DMS114 treated with DMSO at 0.1 percent for 48 hours (cell line): ENCODE data around the gene FBXO11.

Experiments used
- DNase-seq: peaks from one replicate; lab custom pipeline; 2025; ENCODE audit not compliant: unreplicated experiment; lab: John Stamatoyannopoulos, UW

Gene FBXO11

DNA sequence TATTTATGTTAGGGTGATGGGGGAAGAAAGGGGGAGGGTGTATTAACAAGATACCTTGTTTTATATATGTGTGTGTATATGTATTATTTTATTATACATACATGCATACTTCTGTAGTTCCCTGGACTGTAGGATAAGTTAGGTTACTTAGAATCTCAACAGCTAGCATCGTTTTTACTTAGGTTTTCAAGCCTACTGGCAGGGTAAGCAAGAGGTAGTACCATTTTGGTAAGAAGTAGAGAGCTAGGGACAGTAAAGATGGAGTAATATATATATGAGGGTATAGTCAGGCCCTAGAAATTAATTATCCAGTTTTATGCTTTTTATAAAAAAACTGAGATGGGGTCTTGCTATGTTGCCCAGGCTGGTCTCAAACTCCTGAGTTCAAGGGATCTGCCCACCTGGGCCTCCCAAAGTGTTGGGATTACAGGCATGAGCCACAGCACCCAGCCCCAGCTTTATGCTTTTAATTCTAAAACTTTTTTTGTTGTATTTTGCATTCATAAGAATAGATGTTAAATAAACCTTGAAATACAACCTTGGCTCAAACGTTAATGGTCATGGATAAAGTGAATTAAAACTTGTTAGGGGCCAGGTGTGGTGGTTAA lies 110.1 kb downstream of the FBXO11 start:
- no peak for DNase-seq

DNA sequence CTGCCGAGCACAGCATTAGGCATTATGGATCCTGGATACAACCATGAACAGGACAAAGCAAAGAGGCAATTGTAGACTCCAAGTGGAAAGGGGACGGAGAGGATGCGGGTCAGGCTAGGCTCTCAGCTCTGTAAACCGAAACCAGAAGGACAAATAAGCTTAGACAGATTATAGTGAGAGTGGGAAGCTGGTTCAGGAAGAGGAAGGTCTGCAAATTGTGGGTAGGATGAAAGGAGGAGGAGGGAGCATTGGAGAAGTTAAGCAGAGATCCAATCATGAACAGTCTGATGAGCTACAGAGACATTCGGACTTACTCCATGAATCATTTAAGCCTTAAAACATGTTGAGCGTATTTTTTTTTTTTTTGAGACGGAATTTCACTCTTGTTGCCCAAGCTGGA lies 120.3 kb downstream of the FBXO11 start:
- peak; percentile 29 for DNase-seq

DNA sequence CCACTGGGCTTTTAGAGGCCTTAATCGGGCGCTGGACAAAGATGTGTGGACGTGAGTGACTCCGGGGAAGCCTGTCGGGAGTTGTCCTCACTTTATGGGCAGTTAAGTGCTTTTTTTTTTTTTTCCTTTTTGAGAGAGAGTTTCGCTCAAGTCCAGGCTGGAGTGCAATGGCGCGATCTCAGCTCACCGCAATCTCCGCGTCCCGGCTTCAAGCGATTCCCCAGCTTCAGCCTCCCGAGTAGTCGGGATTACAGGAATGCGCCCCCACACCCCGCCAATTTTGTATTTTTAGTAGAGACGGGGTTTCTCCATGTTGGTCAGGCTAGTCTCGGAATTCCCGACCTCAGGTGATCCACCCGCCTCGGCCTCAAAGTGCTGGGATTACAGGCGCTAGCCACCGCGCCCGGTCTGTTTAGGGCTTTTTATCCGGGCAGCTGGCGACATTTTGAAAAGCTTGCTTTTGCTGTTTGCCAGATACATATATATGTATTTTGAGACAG lies 121.9 kb downstream of the FBXO11 start:
- peak; percentile 56 for DNase-seq

DNA sequence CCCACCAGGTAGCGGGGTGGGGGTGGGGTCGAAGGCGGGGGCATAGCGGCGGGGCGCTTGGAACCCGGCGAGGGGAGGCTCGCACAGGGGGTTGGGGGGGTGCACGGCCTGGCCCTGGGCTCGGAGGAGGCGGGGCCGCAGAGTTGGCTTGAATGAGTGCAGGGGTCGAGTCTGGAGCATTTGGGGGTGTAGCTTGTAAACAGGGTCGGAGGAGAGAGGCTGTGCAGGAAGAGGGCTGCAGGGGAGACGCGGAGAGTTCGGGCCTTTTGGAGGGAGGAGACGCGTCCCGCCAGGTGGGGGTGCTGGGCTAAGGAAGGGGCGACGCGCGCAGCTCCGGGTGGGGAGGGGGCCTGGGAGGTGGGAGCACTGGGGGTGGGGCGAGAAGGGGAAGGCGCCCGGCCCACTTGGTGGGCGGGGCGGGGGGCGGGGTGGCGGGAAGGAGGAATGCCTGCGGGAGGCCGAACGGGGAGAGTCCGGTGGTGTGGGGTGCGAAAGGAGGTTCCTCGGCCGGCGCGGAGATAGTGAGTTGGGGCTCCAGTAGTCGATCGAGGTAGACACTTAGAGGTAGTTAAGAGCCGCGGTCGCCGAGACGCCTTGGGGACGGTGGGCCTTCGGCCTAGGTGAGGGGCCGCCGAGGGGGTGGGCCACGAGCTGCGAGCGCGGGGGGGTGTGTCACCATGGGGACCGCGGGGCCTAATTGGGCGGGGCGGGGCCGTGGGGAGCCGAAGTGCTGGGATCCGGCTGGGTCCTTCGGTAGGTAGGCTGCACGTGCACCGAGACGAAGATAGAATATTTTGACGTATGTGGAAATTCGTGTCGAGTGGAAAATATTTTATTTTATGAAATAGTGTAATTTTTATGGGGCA lies 122.6 kb downstream of the FBXO11 start:
- peak; percentile 78 for DNase-seq

DNA sequence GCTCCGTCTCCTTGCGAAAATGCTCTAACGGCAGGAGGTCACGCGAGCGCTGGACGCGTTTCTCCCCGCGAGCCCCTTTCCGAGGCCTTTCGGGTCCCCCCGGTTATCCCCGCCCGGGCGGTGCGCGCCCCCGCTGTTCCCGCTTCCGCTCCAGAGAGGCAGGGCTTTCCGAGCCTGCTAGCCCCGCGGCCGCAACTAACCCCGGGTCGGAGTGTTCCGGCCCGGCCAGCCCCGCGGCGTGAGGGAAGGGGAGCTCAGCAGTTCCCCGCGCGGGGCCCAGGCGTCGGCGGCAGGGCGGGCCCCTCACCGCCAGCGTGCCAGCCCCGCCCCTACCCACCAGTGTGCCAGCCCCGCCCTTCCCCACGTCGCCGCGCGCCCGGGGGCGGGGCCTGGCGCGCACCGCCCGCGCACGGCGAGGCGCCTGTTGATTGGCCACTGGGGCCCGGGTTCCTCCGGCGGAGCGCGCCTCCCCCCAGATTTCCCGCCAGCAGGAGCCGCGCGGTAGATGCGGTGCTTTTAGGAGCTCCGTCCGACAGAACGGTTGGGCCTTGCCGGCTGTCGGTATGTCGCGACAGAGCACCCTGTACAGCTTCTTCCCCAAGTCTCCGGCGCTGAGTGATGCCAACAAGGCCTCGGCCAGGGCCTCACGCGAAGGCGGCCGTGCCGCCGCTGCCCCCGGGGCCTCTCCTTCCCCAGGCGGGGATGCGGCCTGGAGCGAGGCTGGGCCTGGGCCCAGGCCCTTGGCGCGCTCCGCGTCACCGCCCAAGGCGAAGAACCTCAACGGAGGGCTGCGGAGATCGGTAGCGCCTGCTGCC lies 123.4 kb downstream of the FBXO11 start, which contains the start of gene MSH6:
Gene MSH6, plus strand, starts transcription at position 475 of the 815 bp plus-strand sequence. Its CDS starts 89 bp downstream, at position 564.
- DNase-seq, result peak; percentile 62

DNA sequence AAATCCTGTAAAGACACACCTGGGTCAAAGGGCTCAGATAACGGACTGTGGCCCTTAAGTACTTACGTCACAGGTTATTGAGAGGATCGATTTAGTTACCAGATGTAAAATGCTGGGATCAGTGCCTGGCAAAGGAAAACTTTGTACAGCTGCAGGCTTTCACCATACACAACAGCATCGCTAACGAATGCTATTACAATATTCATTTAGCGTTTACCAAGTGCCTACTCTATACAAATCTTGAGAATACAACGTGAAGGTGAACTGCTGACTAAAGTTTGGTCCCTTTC lies 124.0 kb downstream of the FBXO11 start:
- DNase-seq, result no peak

DNA sequence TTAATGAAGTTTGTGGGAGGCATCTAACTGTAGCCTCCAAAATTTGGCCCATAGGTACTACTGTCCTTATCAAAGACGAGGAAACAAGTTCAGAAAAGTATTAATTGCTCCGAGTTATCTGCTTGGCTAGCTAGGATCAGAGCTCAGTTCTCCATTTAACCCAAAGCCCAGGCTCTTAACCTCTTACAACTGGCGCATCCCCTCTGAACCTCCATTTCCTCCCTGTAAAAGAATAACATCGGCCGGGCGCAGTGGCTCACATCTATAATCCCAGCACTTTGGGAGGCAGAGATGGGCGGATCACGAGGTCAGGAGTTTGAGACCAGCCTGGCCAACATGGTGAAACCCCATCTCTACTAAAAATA lies 126.9 kb downstream of the FBXO11 start:
- DNase-seq, result no peak

DNA sequence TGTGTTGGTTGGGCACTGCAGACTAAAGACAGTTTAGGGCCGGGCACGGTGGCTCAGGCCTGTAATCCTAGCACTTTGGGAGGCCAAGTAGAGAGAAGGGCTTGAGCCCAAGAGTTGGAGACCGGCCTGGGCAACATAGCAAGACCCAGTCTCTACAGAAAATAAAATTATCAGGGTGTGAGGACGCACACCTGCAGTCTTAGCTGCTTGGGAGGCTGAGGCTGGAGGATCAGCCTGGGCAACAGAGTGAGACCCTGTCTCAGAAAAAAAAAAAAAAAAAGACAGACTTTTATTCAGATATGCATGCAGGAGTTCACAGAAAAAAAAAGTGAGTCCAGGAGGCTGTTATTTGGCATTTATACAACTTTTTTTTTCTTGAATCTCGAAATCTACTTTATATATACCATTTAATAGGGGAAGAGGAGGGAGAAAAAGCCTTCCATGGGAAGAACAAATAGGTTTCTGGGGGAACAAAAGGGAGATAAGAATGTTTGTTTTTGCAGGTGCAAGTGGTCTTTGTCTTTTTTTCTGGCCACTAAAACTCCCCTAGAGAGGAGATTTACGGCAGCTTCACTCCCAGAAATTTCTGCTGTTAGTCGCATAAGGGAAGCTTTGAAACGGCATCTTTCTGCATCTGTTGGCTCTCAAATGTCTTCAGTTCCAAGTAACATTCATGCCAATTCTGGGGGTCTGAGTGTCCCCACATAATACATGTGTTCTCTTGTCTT lies 127.4 kb downstream of the FBXO11 start:
- no peak for DNase-seq

DNA sequence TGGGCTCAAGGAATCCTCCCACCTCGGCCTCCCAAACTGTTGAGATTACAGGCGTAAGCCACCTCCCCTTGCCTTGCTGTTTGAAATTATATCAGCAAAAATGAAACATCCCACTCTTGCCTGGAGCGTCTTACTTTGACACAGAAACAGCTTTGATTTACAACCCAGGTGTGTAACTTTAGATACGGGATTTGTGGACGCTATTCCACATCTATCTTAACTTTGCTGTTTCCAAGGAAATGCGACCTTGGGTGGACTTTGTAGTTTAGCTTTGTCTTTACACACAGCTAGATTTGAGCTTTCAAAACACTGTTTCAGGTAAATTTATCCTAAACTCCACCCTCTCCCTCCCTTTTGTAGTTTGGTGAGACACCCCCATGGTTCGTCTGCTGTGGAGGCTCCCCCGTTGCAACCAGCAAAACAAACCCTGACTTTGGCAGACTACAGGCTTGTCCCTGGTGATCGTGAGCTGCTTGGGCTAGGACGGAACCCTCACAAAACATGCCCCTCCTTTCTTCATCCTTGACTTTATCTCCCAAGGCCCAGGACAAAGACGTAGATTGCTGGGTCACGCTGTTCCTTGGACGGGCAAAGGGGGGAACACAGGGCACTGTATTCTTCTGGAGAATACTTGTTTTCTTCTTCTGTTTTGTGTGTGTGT lies 128.9 kb downstream of the FBXO11 start:
- DNase-seq, result no peak

DNA sequence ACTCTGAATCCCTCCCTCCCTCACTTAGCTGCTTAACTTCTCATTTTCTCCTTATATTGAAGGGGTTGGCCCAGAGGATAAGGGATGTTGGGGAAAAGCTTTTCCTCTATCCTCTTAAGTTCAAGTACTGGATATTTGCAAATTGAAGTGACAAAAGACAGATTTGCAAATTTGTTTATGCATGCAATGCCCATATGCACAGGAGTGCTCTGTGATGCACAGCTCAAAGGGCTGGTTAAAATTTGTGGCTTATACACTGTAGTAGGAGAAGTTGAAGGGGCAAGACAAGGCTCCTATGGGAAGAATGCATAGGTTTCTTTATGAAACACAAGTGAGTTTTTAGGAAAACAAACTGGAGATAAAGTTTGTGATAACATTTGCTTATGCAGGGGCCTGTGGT lies 131.7 kb downstream of the FBXO11 start:
- DNase-seq, result no peak

DNA sequence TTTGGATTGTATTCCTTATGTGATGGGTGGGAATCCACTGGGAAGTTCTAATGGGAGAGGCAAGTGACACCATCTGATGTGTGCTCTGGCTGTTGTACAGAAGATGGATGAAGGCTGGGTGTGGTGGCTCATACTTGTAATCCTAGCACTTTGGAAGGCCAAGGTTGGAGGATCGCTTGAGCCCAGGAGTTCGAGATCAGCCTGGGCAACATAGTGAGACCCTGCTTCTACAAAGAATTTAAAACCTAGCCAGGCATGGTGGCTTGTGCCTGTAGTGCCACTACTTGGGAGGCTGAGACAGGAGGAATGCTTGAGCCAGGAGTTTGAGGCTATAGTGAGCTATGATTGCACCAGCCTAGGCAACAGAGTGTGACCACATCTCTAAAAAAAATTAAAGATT lies 134.0 kb downstream of the FBXO11 start:
- DNase-seq, result no peak

DNA sequence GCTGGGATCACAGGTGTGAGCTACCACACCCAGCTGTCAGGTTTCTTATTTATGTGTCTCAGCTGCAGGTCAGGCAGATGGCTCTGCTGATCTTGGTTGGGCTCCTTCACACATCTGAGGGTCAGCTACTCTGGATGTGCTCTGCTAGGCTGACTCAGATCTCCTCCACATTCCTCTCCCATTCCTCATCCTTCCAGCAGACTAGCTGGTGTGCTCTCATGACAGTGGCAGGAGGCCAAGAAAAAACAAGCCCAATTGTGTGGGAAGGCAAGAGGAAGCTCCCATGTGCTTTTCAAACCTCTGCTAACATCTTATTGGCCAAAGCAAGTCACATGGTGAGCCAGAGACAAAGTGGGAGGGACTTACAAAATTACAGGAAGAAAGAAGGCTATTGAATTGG lies 135.1 kb downstream of the FBXO11 start:
- no peak for DNase-seq

DNA sequence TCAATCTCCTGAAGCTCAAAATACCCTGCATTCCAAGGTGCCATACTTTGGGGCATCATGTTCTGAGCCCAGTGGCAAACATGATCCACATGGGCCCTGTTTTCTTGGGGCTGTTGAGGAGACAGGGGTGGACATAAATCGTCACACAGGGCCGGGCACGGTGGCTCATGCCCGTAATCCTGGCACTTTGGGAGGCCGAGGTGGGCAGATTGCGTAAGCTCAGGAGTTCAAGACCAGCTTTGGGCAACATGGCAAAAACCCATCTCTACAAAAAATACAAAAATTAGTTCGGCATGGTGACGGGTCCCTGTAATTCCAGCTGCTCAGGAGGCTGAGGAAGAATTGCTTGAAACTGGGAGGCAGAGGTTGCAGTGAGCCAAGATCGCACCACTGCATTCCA lies 137.0 kb downstream of the FBXO11 start:
- DNase-seq, result no peak

DNA sequence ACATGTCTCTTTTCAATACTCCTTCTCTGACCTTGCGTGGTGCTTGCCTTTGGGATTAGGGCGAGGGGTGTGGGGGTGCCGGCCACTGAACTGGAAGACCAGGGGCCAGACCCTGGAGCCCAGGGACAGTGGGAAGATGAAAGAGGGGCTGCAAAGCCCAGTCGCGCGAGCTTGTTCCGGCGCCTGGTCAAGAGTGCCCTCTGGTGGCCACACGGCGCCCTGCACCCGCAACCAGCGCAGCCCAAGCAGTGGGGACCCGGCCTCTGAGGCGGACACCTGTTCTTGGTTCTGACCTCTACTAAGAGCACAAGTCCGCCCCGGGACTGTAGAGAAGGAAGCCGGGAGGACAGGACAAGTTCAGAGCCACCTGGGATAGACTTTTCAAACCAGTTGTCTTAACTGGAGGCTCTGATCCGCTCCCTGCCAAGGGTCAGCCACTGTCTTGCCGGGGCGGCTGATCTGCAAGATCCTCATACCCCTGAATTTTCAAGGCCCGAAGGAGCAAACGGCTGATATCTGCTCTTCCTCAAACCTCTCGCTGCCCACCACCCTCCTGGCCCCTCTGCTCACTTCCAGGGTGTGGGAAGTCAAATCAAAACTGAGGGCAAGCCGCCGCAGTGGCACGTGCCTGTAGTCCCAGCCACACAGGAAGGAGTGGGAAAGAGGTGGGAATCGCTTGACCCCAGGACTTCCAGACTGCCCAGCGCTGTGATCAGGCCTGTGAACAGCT lies 138.3 kb downstream of the FBXO11 start:
- peak; percentile 22 for DNase-seq

DNA sequence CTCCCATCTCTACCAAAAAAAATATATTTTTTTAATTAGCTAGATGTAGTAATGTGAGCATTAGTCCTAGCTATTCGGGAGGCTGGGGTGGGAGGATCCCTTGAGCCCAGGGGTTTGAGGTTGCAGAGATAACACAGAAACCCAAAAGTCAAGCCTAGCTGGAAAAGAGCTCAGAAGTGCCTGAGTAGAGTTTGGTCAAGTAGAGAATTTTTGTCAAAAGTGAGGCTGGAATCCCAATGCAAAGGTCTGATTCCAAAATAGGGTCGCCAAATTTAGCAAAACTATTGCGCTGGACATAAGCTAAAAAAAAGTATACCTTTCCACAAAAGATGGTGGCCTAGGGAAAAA lies 138.8 kb downstream of the FBXO11 start:
- no peak for DNase-seq

DNA sequence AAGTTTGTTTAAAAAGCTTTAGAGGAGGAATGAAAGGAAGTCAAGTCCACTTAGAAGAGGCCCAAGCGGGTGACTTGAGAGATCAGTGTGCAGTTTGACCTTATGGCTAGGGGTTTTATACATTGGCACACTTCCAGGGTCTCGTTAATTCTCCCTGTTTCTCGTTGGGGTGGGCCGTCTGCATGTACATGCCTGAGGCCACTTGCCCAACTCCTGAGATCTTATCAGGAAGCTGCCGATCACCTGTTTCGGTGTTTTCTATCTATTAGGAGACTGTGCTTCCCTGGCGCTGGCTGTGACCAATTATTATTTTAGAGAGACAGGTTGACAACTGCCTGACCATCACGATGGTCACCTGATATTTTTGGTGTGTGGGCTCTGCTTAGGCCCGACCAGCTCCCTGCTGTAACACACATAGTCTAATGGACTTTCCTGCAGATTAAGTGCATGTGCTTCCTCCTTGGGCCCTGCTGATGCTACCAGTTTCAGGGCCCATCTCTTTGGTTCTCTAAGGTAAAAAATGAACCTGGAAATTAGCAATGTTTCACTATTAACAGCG lies 154.4 kb downstream of the FBXO11 start:
- no peak for DNase-seq

DNA sequence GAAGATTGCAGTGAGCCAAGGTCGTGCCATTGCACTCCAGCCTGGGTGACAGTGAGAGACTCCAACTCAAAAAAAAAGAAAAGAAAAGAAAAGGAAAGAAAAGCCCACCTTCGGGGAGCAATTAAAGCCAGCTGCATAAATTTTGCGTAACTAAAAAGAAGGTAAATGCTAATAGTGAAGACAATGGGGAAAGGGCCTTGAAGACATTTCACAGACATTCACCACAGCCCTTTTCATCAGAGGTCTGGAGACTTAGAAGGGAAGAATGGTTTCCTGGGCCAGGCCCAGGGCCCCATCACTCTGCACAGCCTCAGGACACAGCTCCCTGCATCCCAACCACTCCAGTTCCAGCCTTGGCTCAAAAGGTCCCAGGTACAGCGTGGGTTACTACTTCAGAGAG lies 158.4 kb downstream of the FBXO11 start:
- DNase-seq, result no peak

DNA sequence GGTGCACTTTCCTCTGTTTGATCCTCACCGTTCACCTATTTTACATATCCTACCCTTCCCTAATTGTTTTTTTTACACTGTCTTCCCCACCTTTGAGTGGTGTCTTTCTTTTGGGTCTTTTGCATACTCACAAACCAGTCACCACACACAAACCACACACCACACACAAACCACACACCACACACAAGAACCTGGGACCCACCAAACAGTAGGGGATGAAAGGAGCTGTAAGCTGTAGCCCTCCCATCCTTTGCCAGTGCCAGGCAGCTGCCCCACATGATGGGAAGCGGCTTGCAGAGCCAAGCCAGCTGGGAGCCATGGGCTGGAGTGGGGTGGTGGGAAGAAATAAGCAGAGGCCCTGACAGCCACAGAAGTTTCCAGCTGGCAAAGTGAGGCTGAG lies 162.2 kb downstream of the FBXO11 start:
- DNase-seq, result no peak

DNA sequence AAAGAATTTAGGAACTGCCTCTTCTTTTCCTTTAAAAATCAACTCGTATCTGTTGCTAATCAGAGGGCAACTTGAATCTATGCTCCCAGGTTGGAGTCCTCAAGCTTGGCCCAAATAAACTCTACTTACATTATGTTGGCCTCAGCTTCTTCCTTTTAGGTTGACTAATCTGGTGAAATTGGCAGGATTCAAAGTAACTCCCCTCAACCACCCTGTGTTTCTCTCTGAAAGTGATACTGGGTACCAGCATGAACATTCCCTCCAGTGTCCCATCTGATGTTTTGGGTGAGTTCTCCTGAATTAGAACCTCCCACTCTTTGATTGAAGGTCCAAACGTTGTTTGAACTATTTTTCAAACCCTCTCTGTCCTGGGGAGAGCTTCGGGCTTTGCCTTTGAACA lies 164.7 kb downstream of the FBXO11 start:
- DNase-seq, result no peak

DNA sequence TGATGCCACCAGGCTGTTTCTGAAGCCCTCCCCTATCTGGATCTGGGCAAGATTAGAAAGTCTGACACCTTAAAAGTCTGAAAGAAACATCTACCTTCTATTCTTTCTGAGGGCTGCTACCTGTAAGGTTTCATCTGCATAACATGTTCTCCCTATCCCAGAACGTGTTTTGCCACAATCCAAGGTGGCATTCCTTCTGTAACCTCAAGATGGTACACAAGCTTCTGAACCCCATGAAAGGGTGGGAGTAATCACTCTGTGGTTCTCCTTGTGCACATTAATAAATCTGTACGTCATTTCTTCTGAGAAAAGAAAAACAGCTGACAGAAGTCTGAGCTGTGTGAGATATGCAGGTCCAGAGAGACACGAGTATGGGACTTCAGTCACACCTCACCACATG lies 165.2 kb downstream of the FBXO11 start:
- DNase-seq, result no peak
